Uterus (tissue), 4 donors: ENCODE results near the gene FAM25G. TPM values are rescaled to one million over a fixed set of nuclear protein-coding genes. Genes with fewer than 3 reads are reported as not detected.
"Not testable (repeated sequence)": the region's sequence is repeated elsewhere in the genome, so short reads cannot be mapped to it uniquely, and the experiment has no call there.

Experiments used
- DNase-seq, 2 donors: peaks; one replicate each; pipeline ENCODE4 v3.0.0-alpha.2; 2019 to 2020
- H3K27ac ChIP-seq, 2 donors: fragments of 200-600 bp; sonication (generic); 1 replicate in 1 of 2; 2 replicates in 1 of 2; pipeline ENCODE4 v1.5.1; 2016 to 2018
- H3K27me3 ChIP-seq, 2 donors: fragments of 200-600 bp; sonication (generic); one replicate each; pipeline ENCODE4 v1.5.1; 2018 to 2019; ENCODE audit warnings: control low read depth in 1 of 2
- H3K36me3 ChIP-seq, 2 donors: fragments of 200-600 bp; sonication (generic); one replicate each; pipeline ENCODE4 v1.5.1; 2019; ENCODE audit warnings: control low read depth in 1 of 2
- H3K4me1 ChIP-seq, 2 donors: fragments of 200-600 bp; sonication (generic); one replicate each; pipeline ENCODE4 v1.5.1; 2018 to 2019; ENCODE audit warnings: control low read depth in 1 of 2
- H3K4me3 ChIP-seq, 2 donors: fragments of 200-600 bp; sonication (generic); 1 replicate in 1 of 2; 2 replicates in 1 of 2; pipeline ENCODE4 v1.5.1; 2018 to 2019; ENCODE audit warnings: mild to moderate bottlenecking in 1 of 2
- H3K9me3 ChIP-seq, 2 donors: fragments of 200-600 bp; sonication (generic); one replicate each; pipeline ENCODE4 v1.5.1; 2019; ENCODE audit warnings: control low read depth in 1 of 2
- CTCF ChIP-seq, 4 experiments: fragments of 200-600 bp in 2 of 4; fragments of 450-650 bp in 2 of 4; sonication (generic) in 2 of 4; IDR thresholded peaks; one replicate each; pipeline ENCODE4 v1.5.1; 2016 to 2019; ENCODE audit warnings: antibody characterized with exemption in 4 of 4, mild to moderate bottlenecking in 2 of 4, moderate library complexity in 1 of 4
- POLR2A ChIP-seq, 2 donors: fragments of 450-650 bp; IDR thresholded peaks; one replicate each; pipeline ENCODE4 v1.6.1; 2016; ENCODE audit warnings: antibody characterized with exemption in 2 of 2, mild to moderate bottlenecking in 1 of 2, moderate library complexity in 1 of 2
- intact Hi-C: fragments of 100-400 bp; cut with DNase I; formaldehyde crosslinking; loops from one replicate; pipeline ENCODE4 v1.15.1; 2023; ENCODE audit warnings: low total_unique reads
- total RNA-seq, 4 donors: library from RNA; depleted of rRNA in 3 of 4; stranded (reverse); fragments of >200 nt in 3 of 4; gene quantifications; one replicate each; pipeline versions ENCODE4 v1.1.0 to v1.2.4, GENCODE V29; 2014 to 2023
- donor health status: DM: yes; HTN: yes; CAD: no.

Gene FAM25G
- total RNA-seq, 4 donors from 2014 or later = not detected

DNA sequence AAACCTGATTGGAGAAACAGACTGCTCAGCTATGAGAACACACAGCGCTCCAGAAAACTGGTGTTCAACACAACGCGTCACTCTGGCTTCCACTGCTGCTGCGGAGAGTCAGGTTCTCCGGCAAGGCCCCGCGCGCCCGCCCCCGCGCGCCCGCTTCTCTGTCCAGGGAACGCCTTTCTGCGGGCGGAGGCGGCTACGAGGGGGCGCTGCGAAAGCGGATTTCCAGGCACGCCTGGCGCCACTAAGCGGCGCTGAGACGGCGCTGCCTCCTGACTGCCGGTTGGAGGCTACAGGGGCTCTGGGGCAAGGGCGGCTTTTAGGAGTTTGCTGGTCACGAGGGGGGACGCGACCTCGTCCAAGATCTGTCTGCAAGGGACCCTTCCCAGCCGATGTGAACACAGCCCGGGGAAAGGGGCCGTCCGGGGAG lies 30.2 kb downstream of the FAM25G start:
- TF ChIP-seq CTCF (IDR thresholded peaks at IDR 0.05) = peak in 2 of 4 experiments; percentile 15 to 28
- peak; percentile 27 to 35 for DNase-seq
- H3K36me3 ChIP-seq, H3K9me3 ChIP-seq, intact Hi-C loops, H3K4me1 ChIP-seq, H3K4me3 ChIP-seq, H3K27me3 ChIP-seq, H3K27ac ChIP-seq: not testable (repeated sequence)

DNA sequence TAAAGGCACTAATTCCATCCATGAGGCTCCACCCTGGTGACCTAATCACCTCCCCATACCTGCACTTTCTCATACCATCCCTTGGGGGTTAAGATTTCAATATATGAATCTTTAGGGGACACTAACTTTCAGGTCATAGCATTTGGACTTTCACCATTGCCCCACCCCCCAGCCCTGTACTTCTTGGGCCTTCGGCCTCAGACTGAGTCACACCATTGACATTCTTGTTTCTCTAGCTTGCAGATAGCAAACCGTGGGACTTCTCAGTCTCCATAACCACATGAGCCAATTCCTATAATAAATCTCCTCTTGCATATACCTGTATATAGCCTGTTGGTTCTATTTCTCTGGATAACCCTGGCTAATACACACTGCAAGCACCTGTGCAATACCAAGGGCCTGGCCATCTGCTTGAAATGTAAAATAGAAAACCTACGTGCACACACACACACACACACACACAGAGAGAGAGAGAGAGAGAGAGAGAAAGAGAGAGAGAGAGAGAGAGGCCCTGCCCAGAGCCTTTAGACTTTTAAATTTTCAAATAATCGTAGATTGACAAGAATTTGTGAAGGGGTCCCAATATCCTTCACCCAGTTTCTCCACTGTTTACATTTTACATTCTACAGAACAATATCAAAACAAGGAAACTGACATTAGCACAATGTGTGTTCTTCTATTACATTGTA lies 32.9 kb downstream of the FAM25G start:
- no peaks in the 10 kb centered on the region for H3K36me3 ChIP-seq
- H3K27ac ChIP-seq = no peak overlapping the region
- H3K9me3 ChIP-seq = no peaks in the 10 kb centered on the region
- TF ChIP-seq POLR2A (IDR thresholded peaks at IDR 0.05) (no peak), CTCF (IDR thresholded peaks at IDR 0.05) (no peak)
- H3K4me1 ChIP-seq = no peaks in the 10 kb centered on the region
- intact Hi-C loops = no loop called here
- H3K27me3 ChIP-seq = no peaks in the 10 kb centered on the region
- no peak for DNase-seq
- no peak overlapping the region for H3K4me3 ChIP-seq

DNA sequence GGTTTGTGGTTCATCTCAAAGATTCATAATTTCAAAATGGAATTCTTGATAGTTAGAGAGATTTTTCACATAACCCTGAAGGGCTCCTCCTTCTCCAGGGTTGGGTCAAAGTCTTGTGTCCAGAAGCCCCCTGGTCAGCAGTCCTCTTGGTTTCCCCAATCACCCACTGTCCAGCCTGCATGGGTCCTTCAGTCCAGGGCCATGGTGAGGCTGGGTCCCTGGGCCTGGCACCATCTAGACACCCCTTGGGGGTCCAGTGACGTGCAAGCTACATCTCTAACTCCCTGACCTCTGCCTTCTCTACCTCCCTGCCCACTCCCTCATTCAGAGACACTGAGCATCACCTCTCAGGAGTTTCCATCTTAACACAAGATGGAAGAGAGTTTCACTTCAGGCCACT lies 33.7 kb downstream of the FAM25G start:
- no peak for DNase-seq
- Histone ChIP-seq H3K9me3 (no peaks in the 10 kb centered on the region), H3K27ac (no peak overlapping the region), H3K36me3 (no peaks in the 10 kb centered on the region), H3K4me1 (no peaks in the 10 kb centered on the region), H3K27me3 (no peaks in the 10 kb centered on the region), H3K4me3 (no peak overlapping the region)
- intact Hi-C loops = no loop called here
- TF ChIP-seq POLR2A (IDR thresholded peaks at IDR 0.05) (no peak), CTCF (IDR thresholded peaks at IDR 0.05) (no peak)

DNA sequence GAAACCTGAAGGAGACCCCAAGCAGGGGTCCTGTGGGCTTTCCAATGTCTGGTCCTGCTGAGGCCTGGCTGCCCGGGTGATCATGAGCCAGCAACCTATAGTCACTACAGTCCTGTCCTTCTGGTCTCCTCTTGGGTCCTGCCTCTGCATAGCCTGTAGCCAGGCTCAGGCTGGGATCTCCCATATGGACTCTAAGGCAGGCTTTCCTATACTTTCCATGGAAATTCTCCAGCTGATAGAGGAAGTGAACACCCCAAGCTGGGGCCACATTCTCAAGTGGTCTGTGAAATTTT lies 34.0 kb downstream of the FAM25G start:
- H3K4me1 ChIP-seq = no peaks in the 10 kb centered on the region
- intact Hi-C loops = no loop called here
- H3K36me3 ChIP-seq = no peaks in the 10 kb centered on the region
- no peak overlapping the region for H3K4me3 ChIP-seq
- H3K9me3 ChIP-seq = no peaks in the 10 kb centered on the region
- H3K27ac ChIP-seq = no peak overlapping the region
- DNase-seq = no peak
- no peaks in the 10 kb centered on the region for H3K27me3 ChIP-seq
- TF ChIP-seq POLR2A (IDR thresholded peaks at IDR 0.05) (no peak), CTCF (IDR thresholded peaks at IDR 0.05) (no peak)

DNA sequence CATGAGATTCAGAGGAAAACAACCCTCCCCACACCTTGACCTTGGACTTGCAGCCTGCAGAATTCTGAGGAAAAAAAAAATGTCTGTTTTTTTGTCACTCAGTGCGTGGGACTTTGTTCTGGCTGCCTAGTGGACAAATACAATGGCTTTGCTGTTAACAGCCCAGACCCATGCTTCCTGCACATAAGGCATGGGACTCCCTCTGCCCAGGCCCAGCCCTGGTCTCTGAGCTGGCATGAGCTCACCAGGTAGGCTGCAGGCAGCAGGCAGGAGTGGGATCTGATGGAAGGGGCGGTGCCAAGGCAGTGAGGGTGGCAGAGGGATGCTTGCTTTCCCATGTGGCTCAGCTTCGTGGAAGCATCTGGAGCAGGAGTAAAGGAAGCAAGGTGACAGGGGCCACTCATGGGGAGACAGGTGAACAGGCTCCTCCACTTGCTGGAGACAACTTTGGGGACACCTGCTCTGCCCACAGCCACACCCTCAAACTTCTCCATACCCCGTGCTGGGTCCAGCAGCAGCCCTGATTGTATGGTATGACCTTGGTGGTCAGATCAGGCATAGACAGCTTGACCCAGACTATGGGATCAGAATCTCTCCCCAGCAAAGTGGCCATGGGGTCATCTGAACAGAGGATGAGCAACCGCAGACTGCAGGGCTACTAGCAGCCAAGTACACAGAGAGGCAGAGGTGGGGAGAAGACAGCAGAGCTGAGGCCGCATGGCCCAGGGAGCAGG lies 34.5 kb downstream of the FAM25G start:
- intact Hi-C loops = no loop called here
- no peak for DNase-seq
- no peak overlapping the region for H3K27ac ChIP-seq

More for the DNA sequence above, 34.5 kb downstream of the FAM25G start:
- Histone ChIP-seq H3K4me1 (no peaks in the 10 kb centered on the region), H3K36me3 (no peaks in the 10 kb centered on the region), H3K27me3 (no peaks in the 10 kb centered on the region), H3K4me3 (no peak overlapping the region), H3K9me3 (no peaks in the 10 kb centered on the region)
- TF ChIP-seq CTCF (IDR thresholded peaks at IDR 0.05) = no peak
- TF ChIP-seq POLR2A (IDR thresholded peaks at IDR 0.05) = no peak
